ENCODE results near the gene SMAP1. TPM values are rescaled to one million over a fixed set of nuclear protein-coding genes. Genes with fewer than 3 reads are reported as not detected.

Gene SMAP1
- total RNA-seq, 2 experiments from 2014 or later: 33.2 to 33.7 TPM

DNA sequence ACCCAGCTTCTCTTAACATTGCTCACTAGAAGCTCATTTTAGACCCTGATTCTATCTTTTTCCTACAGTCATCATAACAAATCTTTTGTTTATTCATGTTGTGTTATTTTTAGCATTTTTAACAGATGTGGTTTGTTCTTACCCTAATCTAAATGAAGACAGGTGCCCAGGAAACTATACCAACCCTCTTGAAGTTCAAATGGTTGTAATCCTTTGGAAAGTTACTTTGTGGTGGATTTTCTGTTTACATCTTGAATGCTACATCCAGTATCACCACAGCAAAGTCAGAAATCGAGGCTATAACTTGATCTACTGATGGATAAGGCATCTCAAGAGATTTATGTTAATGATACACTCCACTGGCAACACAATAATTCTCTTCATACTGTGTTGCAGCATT, 26.2 kb downstream of the SMAP1 start:
- peaks cover 28% of the 10 kb centered on the region for H3K36me3 Mint-ChIP-seq
- H3K27ac Mint-ChIP-seq: no peak overlapping the region
- peaks cover 4% of the 10 kb centered on the region for H3K4me1 Mint-ChIP-seq
- peaks cover 9% of the 10 kb centered on the region for H3K9me3 Mint-ChIP-seq (ENCODE audit: low read depth)
- no peaks in the 10 kb centered on the region for H3K27me3 Mint-ChIP-seq
- H3K4me3 Mint-ChIP-seq: no peak overlapping the region
- DNase-seq (no peak), ATAC-seq (no peak)
- CTCF ChIA-PET: no interaction called here

DNA sequence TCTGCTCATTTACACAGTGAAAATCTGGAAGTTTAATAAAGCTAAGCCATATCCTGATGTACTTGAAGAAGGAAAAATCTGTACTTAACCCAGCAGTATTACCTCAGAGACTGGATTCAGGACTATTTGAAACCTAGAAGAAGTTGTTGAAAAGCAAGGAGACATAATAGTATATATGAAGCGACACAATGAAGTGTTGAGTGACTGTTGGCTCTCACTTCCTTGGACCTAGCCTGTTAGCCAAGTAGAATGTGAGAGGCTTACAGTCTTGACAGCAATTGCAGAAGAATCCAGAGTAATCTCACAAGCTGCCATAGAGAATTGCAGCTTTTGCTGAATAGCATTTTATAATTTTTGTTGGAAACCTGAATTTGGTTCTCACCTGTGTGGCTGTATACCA, 26.7 kb downstream of the SMAP1 start:
- CTCF ChIA-PET: interaction anchor here (1.2 kb wide), 1 partner anchor 149 kb away, joined by 3 read pairs; no protein-coding TSS in a partner anchor
- Mint-ChIP-seq H3K27me3 (no peaks in the 10 kb centered on the region), H3K4me3 (no peak overlapping the region), H3K27ac (no peak overlapping the region), H3K36me3 (peaks cover 26% of the 10 kb centered on the region), H3K4me1 (peaks cover 4% of the 10 kb centered on the region), H3K9me3 (ENCODE audit: low read depth) (peaks cover 9% of the 10 kb centered on the region)
- DNase-seq (no peak), ATAC-seq (no peak)

DNA sequence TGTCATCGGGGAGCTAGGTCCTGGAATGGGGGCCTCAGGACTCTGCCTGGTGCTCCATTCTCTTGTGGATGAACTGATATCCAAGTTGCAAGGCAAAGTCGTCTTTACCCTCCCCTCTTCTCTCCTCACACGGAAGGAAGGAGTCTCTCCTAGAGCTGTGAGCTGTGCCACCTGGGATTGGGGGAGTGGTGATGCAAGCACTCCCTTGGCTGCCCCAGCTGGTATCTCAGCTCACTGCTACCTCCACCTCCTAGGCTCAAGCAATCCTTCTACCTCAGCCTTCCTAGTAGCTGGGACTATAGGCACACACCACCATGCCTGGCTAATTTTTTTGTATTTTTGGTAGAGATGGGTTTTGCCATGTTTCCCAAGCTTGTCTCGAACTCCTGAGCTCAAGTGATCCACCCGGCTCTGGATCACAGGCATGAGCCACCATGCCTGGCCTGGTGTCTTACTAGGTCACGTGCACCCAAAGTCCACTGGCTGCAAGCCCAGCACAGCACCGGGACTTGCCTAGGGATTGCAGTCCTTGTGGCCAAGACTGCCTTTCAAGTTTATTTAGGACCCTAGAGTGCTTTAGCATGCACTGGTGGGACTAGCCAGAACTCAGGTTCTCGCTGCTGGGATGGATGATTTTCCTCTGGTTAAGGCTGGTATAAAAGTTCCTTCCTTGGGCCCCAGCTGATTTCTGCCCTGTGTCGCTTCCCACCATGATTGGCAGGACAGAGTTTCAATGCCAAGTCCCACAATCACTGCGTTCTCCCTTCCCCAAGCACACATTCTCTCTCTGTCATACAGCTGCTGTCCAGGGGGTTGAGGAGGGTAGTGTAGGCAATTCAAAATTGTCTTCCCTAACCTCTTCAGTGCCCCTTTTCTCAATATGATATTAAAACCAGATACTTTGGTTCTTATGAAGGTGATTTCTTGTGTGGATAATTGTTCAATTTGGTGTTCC, 33.5 kb downstream of the SMAP1 start:
- DNase-seq (no peak), ATAC-seq (no peak)
- peaks cover 22% of the 10 kb centered on the region for H3K36me3 Mint-ChIP-seq
- H3K4me1 Mint-ChIP-seq: peaks cover 3% of the 10 kb centered on the region
- H3K4me3 Mint-ChIP-seq: no peak overlapping the region
- no peaks in the 10 kb centered on the region for H3K9me3 Mint-ChIP-seq (ENCODE audit: low read depth)
- H3K27me3 Mint-ChIP-seq: no peaks in the 10 kb centered on the region
- CTCF ChIA-PET: interaction anchor here (1.0 kb wide), 1 partner anchor 187 kb away, joined by 3 read pairs; no protein-coding TSS in a partner anchor
- no peak overlapping the region for H3K27ac Mint-ChIP-seq

DNA sequence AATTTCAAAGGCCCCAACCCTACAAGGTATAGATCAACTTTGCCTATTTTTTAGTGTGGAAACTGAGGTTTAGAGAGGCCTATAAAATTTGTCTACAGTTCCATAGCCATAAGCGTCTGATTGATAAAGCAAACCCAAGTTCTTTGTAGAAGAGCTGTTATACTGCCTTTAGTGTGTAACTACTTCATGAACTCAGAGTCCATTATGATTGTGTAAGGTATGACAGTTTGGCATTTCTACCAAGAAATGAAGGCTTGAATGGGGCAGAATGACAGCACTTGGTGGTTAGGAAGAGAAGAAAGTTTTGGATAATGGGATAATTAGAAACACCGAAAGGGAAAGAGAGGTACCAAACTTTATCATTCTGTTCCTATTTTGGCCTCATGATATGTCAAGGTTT, 38.1 kb downstream of the SMAP1 start:
- Mint-ChIP-seq H3K27ac (no peak overlapping the region), H3K27me3 (no peaks in the 10 kb centered on the region), H3K9me3 (ENCODE audit: low read depth) (no peaks in the 10 kb centered on the region), H3K36me3 (peaks cover 9% of the 10 kb centered on the region), H3K4me3 (no peak overlapping the region), H3K4me1 (peaks cover 14% of the 10 kb centered on the region)
- ATAC-seq (no peak), DNase-seq (no peak)
- CTCF ChIA-PET: interaction anchor here (1.4 to 3.3 kb wide), 3 partner anchors 38 to 250 kb away, joined by 4 to 15 read pairs (median 10); partner anchors contain the start of gene SMAP1

DNA sequence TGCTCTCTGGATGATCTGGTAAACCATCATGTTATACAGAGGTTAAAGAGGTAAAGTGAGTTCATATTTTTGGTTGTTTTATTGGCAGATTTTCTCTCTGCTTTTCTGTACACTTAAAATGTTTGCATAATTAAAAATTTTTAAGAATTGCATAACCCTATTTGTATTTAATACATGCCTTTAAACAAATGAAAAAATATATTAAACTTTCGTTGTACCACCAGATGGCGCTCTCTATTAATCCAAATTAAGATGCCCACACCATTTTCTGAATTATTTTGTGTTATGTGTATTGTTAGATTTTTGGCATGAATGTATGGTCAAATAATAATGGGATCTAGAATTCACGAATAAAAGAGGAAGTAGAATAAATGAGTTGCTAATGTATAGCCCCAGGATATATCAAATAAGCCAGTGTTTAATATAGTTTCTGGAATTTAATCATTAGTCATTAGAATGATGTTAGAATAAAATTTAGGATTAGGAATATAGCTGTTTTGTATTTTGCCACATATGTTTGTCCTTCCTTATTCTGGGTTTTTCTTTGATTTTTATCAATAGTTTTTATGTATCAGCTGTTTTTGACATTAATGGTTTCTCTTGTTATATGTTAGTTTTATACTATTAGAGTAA, 38.9 kb downstream of the SMAP1 start:
- no peak overlapping the region for H3K27ac Mint-ChIP-seq
- DNase-seq (no peak), ATAC-seq (no peak)
- CTCF ChIA-PET: interaction anchor here (0.9 to 2.5 kb wide), 10 partner anchors 11 to 337 kb away, joined by 3 to 39 read pairs (median 5); partner anchors contain the start of genes B3GAT2 and FAM135A
- H3K9me3 Mint-ChIP-seq (ENCODE audit: low read depth): no peaks in the 10 kb centered on the region
- no peak overlapping the region for H3K4me3 Mint-ChIP-seq
- H3K36me3 Mint-ChIP-seq: peaks cover 4% of the 10 kb centered on the region
- H3K27me3 Mint-ChIP-seq: no peaks in the 10 kb centered on the region
- H3K4me1 Mint-ChIP-seq: peaks cover 14% of the 10 kb centered on the region

DNA sequence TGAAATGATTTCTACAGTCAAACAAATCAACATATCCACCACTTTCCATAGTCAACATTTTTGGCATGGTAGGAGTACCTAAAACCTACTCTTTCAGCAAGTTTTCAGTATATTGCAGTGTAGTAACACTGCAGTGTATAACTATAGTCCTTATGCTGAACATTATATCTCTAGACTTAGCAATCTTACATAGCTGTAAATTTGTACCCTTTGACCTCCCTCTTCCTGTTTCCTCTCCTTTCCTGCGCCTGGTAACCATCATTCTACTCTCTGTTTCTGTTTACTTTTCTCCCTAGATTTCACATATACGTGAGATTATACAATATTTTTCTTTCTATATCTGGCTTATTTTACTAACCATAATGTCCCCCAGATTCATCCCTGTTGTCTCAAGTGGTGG, 40.2 kb downstream of the SMAP1 start:
- Mint-ChIP-seq H3K9me3 (ENCODE audit: low read depth) (no peaks in the 10 kb centered on the region), H3K27me3 (no peaks in the 10 kb centered on the region), H3K4me3 (no peak overlapping the region), H3K27ac (no peak overlapping the region), H3K4me1 (peaks cover 20% of the 10 kb centered on the region), H3K36me3 (no peaks in the 10 kb centered on the region)
- DNase-seq: no peak
- no peak for ATAC-seq
- CTCF ChIA-PET: interaction anchor here (1.1 to 2.5 kb wide), 6 partner anchors 10 to 338 kb away, joined by 3 to 39 read pairs (median 9); partner anchors contain the start of genes B3GAT2, FAM135A and SMAP1

DNA sequence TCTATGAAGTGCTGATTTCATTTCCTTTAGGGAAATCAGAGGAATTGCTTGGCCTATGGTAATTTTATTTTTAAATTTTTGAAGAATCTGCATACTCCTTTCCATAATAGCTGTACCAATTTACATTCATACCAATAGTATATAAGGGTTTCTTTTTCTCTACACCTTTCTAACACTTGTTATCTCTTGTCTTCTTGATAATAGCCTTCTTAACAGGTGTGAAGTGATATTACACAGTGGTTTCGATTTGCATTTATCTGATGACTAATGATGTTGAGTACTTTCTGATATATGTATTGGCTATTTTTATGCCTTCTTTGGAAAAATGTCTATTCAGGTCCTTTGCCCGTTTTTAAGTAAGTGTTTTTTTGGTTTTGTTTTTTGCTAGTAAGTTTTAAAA, 40.8 kb downstream of the SMAP1 start:
- H3K4me1 Mint-ChIP-seq: peaks cover 25% of the 10 kb centered on the region
- no peaks in the 10 kb centered on the region for H3K27me3 Mint-ChIP-seq
- ATAC-seq (no peak), DNase-seq (no peak)
- peaks cover 2% of the 10 kb centered on the region for H3K36me3 Mint-ChIP-seq
- H3K9me3 Mint-ChIP-seq (ENCODE audit: low read depth): no peaks in the 10 kb centered on the region
- H3K4me3 Mint-ChIP-seq: no peak overlapping the region
- CTCF ChIA-PET: interaction anchor here (1.0 to 2.5 kb wide), 4 partner anchors 9 to 247 kb away, joined by 3 to 39 read pairs (median 20); partner anchors contain the start of gene B3GAT2
- H3K27ac Mint-ChIP-seq: no peak overlapping the region

DNA sequence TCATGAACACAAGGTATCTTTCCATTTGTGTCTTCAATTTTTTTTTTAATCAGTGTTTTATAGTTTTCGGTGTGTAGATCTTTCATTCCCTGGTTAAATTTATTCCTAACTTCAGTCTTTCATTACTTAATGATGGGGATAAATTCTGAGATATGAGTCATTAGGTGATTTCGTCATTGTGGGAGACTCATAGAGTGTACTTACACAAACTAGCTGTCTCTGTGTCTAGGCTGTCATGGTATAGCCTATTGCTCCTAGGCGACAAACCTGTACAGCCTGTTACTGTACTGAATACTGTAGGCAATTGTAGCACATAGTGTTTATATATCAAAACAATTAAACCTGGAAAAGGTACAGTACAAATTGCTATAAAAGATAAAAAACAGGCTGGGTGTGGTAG, 42.1 kb downstream of the SMAP1 start:
- ATAC-seq: no peak
- H3K4me3 Mint-ChIP-seq: no peak overlapping the region
- H3K27ac Mint-ChIP-seq: no peak overlapping the region
- DNase-seq: no peak
- peaks cover 33% of the 10 kb centered on the region for H3K4me1 Mint-ChIP-seq
- H3K27me3 Mint-ChIP-seq: no peaks in the 10 kb centered on the region
- CTCF ChIA-PET: interaction anchor here (1.0 kb wide), 1 partner anchor 246 kb away, joined by 3 read pairs; no protein-coding TSS in a partner anchor
- peaks cover 13% of the 10 kb centered on the region for H3K36me3 Mint-ChIP-seq
- peaks cover 6% of the 10 kb centered on the region for H3K9me3 Mint-ChIP-seq (ENCODE audit: low read depth)

DNA sequence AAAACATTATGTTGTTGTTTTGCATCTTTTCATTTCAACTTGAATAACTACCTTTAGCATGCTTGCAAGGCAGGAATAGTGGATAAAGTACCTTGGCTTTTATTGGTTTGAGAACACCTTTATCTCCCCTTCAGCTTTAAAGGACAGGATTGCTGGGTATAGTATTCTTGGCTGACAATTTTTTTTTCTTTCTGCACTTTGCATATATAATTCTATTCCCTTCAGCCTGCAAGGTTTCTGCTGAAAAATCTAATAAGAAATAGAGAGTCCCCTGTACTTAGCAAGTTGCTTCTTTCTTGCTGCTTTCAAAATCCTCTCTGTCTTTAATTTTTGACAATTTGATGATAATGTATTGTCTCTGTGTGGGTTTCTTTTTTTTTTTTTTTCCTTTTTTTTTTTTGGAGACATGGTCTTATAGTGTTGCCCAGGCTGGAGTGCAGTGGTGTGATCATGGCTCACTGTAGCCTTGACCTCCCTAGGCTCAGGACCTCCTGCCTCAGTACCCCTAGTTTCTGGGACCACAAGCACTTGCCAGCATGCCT, 47.1 kb downstream of the SMAP1 start:
- Mint-ChIP-seq H3K27ac (no peak overlapping the region), H3K36me3 (peaks cover 35% of the 10 kb centered on the region), H3K4me1 (peaks cover 45% of the 10 kb centered on the region), H3K27me3 (no peaks in the 10 kb centered on the region), H3K4me3 (no peak overlapping the region), H3K9me3 (ENCODE audit: low read depth) (peaks cover 9% of the 10 kb centered on the region)
- DNase-seq: no peak
- no peak for ATAC-seq
- CTCF ChIA-PET: no interaction called here

DNA sequence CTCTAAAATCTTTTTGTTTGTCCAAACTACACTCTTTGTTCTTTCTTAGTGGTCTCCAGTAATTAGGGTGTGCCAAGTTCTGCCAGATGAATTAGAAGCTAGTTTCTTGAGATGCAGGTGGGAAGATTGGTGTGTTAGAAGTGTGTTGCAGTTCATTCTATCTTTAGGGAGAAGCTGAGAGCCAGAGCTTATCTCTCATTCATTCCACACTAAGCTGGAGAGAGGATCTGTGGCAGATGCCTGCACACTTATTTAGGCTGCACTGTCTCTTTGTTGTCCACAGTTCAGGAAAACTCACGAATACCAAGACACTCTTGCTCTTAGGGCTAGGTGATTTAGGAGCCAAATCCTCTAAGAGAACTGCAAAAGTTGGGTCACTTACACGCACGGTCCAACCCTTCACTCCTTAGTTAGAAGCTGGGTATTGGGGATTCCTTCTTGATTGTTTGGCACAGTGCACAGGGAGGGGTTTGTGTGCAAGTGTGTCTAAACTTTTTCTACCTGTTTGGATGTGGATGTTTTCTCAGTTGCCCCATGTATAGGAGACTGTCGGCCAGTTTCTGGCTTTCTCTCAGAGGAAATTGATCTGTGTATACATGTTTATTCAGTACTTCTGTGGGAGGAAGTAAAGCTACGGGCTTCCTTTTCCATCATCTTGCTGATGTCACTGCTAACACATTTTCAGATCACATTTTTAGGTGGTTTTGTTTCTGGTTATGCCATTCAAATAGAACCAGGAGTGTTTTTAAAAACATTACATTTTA, 49.5 kb downstream of the SMAP1 start:
- ATAC-seq: peak; percentile 97
- no peak overlapping the region for H3K4me3 Mint-ChIP-seq
- peak overlapping the region; percentile 69 for H3K27ac Mint-ChIP-seq
- H3K9me3 Mint-ChIP-seq (ENCODE audit: low read depth): peaks cover 9% of the 10 kb centered on the region
- H3K27me3 Mint-ChIP-seq: no peaks in the 10 kb centered on the region
- CTCF ChIA-PET: interaction anchor here (0.6 to 2.3 kb wide), 7 partner anchors 10 to 238 kb away, joined by 3 to 12 read pairs (median 5); no protein-coding TSS in a partner anchor
- DNase-seq: no peak
- H3K36me3 Mint-ChIP-seq: peaks cover 35% of the 10 kb centered on the region
- H3K4me1 Mint-ChIP-seq: peaks cover 45% of the 10 kb centered on the region

DNA sequence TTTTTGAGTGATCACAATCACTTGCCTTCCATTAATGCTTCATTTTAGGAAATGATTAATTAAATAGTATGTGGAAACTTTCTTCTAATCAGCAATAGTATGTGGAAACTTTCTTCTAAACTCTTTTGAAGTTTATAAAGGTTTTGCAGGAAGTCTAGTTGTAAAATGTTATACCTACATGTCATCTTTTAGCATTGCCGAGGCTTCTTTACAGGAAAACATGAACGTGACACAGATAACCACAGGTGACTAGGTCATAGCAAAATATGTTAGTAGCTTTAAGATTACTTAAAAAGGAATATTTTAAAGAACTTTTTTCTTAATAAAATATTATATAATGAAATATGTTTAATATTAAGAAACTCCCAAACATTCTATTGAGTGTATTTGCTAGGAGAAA, 56.8 kb downstream of the SMAP1 start:
- CTCF ChIA-PET: interaction anchor here (1.0 kb wide), 1 partner anchor 159 kb away, joined by 3 read pairs; no protein-coding TSS in a partner anchor
- no peak overlapping the region for H3K4me3 Mint-ChIP-seq
- ATAC-seq: no peak

DNA sequence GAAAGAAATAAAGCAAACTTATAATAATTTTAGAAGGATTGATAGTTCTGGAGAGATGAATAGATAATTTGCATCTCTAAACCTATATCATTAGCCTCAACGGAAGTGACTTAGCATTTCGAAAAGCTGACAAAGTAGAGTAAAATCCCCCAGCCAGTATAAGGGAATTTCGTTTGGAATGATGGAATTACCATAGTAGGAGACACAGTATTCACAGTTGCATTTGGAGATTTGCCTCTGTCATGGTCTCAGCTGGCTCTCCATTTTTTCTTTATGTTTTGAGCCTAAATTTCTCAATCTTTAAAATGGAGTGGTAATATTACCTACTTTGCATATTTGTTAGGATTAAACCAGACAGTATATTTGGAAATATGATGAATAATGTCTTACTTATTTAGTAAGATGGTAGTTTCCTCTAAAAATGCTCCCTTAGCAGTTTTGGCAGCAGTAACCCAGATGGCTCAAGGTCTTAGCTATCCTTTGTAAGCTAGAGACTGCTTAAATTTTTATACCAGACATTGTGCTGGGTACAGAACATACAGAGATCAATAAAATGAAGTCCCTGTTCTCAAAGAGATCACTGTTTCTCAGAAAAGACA, 58.2 kb downstream of the SMAP1 start:
- ATAC-seq (no peak), DNase-seq (no peak)
- no peak overlapping the region for H3K4me3 Mint-ChIP-seq
- H3K4me1 Mint-ChIP-seq: peaks cover 12% of the 10 kb centered on the region
- no peaks in the 10 kb centered on the region for H3K27me3 Mint-ChIP-seq
- CTCF ChIA-PET: no interaction called here
- no peak overlapping the region for H3K27ac Mint-ChIP-seq
- no peaks in the 10 kb centered on the region for H3K9me3 Mint-ChIP-seq (ENCODE audit: low read depth)
- H3K36me3 Mint-ChIP-seq: peaks cover 7% of the 10 kb centered on the region

More for the DNA sequence above, 56.8 kb downstream of the SMAP1 start:
- peaks cover 7% of the 10 kb centered on the region for H3K36me3 Mint-ChIP-seq
- H3K27me3 Mint-ChIP-seq: no peaks in the 10 kb centered on the region
- no peak for DNase-seq
- H3K27ac Mint-ChIP-seq: no peak overlapping the region
- peaks cover 18% of the 10 kb centered on the region for H3K4me1 Mint-ChIP-seq
- no peaks in the 10 kb centered on the region for H3K9me3 Mint-ChIP-seq (ENCODE audit: low read depth)
